GM12801 (cell line): ENCODE measurements around the gene GABRB1.

Source experiments
- TF ChIP-seq, protein P1 (sequence below): IDR thresholded peaks from one replicate; pipeline ENCODE4 v1.5.1; 2011; ENCODE audit warnings: control low read depth; ENCODE audit not compliant: insufficient read length; ENCODE audit errors: extremely low read depth

GABRB1 gene

DNA sequence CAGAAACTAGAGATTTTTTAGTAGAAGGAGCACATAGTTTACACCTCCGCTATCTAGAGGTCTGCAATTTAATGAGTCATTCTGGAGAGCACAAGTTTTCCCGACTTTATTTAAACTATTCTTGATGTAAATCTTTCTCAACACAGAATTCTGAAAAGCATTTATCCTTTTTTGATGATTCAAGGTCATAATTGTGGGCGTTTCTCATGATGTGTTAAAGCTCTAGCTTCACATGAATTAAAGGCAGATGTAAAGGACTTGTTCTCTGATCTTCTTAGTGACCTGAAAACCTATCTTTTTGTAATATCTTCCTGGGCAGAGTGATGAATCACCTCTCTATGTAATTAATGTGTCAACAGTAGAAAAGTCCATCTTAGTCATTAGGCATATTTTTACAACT is 303.3 kb downstream of the GABRB1 start:
- TF ChIP-seq, protein P1, sequence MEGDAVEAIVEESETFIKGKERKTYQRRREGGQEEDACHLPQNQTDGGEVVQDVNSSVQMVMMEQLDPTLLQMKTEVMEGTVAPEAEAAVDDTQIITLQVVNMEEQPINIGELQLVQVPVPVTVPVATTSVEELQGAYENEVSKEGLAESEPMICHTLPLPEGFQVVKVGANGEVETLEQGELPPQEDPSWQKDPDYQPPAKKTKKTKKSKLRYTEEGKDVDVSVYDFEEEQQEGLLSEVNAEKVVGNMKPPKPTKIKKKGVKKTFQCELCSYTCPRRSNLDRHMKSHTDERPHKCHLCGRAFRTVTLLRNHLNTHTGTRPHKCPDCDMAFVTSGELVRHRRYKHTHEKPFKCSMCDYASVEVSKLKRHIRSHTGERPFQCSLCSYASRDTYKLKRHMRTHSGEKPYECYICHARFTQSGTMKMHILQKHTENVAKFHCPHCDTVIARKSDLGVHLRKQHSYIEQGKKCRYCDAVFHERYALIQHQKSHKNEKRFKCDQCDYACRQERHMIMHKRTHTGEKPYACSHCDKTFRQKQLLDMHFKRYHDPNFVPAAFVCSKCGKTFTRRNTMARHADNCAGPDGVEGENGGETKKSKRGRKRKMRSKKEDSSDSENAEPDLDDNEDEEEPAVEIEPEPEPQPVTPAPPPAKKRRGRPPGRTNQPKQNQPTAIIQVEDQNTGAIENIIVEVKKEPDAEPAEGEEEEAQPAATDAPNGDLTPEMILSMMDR = no peak

DNA sequence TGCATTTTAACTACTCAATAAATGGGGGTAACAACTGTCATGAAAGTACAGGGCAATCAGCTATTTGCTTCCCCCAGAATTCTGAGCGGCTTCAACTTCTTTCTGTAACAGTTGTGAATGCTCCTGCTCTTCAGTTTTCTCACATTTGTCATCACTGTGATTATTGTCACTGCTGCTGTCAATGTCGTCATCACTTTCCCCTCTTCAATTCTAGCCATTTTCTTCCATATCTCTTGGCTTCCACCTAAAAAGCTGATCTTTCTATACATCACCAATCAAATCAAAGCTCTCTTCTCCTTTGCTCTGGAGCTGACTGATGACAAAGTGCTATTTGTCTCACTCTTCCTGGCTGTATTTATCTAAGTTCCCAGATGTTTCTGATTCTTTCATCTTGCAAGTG is 306.5 kb downstream of the GABRB1 start:
- TF ChIP-seq, protein P1 = no peak

- TF ChIP-seq, protein P1 = no peak
These were observed 309.5 kb downstream of the GABRB1 start for GRCh38 chr4:47340914-47341313.

DNA sequence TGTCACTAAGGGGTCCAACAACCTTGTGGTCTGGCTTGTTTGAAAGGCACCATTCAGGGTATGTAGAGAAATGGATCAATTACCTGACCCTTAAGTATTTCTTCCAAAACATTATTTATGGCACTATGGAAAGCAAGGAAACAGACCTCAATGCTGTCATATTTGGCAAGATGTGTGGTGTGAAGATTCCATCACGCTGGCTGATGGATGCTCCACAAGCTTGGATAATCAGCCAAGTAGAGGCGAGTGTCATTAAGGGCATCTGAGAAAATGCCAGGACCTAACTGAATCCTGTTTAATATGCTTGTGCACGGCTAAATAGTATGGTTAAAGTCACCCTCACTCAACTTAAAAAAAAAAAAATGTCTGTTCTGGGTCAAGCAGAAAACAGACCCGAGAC is 311.4 kb downstream of the GABRB1 start:
- TF ChIP-seq, protein P1 = no peak

DNA sequence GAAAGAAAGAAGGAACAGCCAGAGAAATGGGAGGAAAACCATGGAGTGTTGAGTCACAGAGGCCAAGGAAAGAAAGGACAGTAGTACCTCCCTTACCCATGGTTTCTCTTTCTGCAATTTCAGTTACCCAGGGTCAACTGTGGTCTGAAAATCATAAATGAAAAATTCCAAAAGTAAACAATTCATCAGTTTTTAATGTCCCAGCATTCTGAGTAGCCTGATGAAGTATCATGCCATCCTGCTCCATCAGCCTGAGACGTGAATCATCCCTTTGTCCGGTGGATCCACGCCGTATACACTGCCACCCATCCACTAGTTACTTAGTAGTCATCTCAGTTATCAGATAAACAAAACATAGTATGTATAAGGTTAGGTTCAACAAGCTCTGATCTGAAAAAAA is 318.0 kb downstream of the GABRB1 start:
- TF ChIP-seq, protein P1 = no peak

DNA sequence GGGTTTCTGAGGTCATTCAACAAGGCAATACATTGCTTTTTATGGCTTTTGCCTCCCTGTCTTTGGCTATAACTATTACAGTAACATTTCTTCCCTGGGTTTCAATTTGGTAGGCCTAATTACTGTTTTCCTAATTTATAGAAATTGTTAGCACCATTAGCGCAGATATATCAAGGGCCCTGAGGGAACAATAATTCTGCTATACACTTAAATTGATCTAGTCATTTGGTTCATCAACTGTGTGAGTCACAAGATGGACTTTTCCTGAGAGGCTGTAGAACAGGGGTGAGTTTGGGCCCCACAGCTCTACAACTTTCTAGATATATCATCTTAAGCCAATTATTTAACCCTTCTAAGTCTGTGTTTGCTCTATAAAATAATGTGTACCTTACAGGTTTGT is 324.2 kb downstream of the GABRB1 start:
- TF ChIP-seq, protein P1 = no peak

DNA sequence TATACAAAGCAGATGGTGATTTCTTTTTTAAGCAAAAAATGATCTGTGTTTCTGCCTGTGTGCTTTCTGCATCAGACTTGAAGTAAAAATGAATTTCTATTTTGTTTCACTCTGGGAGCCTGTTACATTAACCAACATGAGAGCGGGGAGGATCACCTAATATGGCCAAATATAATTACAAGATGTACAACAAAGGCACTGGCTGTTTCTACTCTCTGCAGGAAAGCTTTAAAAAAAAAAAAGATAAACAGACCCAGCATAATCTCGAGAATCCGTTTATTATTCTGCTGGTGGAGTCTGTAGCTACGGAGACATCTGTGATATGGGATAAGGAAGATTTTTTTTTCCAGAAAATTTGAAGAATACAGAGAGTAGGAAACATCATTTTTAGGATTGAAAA is 328.5 kb downstream of the GABRB1 start:
- TF ChIP-seq, protein P1 = no peak

DNA sequence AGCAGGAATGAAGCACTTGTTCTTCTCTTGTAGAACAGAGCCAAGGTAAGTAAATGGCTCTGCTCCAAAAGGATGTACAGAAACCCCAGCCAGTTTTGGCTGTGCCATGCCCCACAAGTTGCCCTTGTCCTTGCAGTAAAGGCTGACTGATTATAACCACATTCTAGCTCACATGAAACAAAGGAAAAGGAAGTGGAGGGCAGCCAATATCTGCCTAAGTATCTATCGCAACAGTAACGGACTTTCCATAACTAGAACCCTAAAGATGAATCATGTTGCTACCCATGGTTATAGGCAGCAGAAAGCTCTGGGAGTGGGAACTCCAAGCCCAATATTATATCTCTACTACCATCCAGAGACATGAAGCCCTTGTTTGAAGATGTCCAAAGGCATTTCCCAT is 336.4 kb downstream of the GABRB1 start:
- TF ChIP-seq, protein P1 = no peak
